Activated naive CD4-positive, alpha-beta T cell treated with anti-CD3 and anti-CD28 coated beads for 36 hours (primary cell): ENCODE data around the gene DDN. TPM values are rescaled to one million over a fixed set of nuclear protein-coding genes. Genes with fewer than 3 reads are reported as not detected.
A peak's percentile ranks its signal among the peaks of the same experiment; 100 is the strongest.

Source experiments
- CTCF ChIA-PET: fragments of 350-600 bp; sonication (Branson Sonifier 250); formaldehyde crosslinking; loops from one replicate; lab custom pipeline; 2021; ENCODE audit warnings: antibody characterized with exemption; lab: Charles Lee
- DNase-seq: peaks from one replicate; pipeline ENCODE4 v3.0.0-alpha.2; 2020
- H3K27ac Mint-ChIP-seq: one replicate; pipeline ENCODE4 v1.8.0; 2021; ENCODE audit warnings: mild to moderate bottlenecking, mixed read lengths
- H3K27me3 Mint-ChIP-seq: one replicate; pipeline ENCODE4 v1.8.0; 2021; ENCODE audit warnings: low read depth, mixed read lengths
- H3K36me3 Mint-ChIP-seq: one replicate; pipeline ENCODE4 v1.8.0; 2021; ENCODE audit warnings: low read depth, mixed read lengths
- H3K4me1 Mint-ChIP-seq: one replicate; pipeline ENCODE4 v1.8.0; 2021; ENCODE audit warnings: low read depth, mixed read lengths
- H3K4me3 Mint-ChIP-seq: one replicate; pipeline ENCODE4 v1.8.0; 2021; ENCODE audit warnings: mild to moderate bottlenecking, moderate library complexity, mixed read lengths
- H3K9me3 Mint-ChIP-seq: one replicate; pipeline ENCODE4 v1.8.0; 2021; ENCODE audit warnings: mixed read lengths
- intact Hi-C: fragments of 100-400 bp; cut with micrococcal nuclease; formaldehyde crosslinking; loops from one replicate; pipeline ENCODE4 v1.15.1; 2023
- total RNA-seq, 2 experiments: library from RNA; stranded (reverse); gene quantifications; one replicate each; pipeline ENCODE4 v1.2.3, GENCODE V29; 2021

The DDN gene
- total RNA-seq, 2 experiments from 2014 or later: 0.20 to 0.21 TPM

DNA sequence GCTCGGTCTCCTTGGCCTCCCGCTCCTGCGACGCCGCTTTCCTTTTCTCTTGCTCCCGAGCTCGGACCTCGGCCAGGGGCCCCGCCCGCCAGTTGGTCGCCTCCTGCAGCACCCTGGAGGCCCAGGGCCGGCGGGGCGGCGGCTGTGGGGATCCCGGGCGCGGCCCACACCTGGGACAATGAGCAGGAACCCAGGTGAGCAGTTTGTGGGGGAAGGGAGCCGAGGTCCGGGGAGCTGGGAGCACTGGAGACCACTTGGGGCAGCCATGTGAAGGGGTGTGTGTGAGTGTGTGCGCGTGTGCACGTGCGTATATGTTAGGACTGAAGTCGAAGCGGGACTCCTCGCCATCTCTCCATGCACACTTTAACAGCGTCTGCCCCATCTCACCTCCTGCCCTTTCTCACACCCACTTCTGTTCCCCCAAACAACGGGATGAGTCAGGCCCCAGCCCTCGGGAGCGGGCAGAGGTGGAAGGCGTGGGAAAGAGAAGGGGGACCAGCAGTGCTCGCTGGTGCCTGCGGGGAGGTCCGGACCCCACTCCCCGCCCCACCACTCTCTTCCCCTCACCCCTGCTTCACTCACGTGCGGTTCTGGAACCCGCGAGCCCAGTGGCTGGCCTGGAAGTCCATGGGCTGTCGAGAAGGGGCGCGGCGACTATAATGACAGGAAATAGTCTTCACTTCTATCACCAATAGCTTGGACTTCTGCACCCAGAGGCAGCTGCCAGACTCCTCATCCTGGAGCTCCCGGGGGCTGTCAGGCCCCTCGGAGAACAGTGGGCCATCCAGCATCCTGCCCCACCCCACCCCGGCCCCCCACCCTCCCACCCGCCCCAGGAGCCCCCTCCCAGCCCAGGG is 450 bp downstream of the DDN start:
- DNase-seq: peak; percentile 27
- no peak overlapping the region for H3K27ac Mint-ChIP-seq
- peak overlapping the region; percentile 61 for H3K4me3 Mint-ChIP-seq
- peaks cover 54% of the 10 kb centered on the region for H3K27me3 Mint-ChIP-seq
- intact Hi-C loops: no loop called here
- peaks cover 35% of the 10 kb centered on the region for H3K4me1 Mint-ChIP-seq
- CTCF ChIA-PET: interaction anchor here (1.1 to 16.3 kb wide), 10 partner anchors 17 to 133 kb away, joined by 3 to 223 read pairs (median 12); partner anchors contain the start of genes DHH, PRKAG1, TUBA1B and WNT1
- no peaks in the 10 kb centered on the region for H3K9me3 Mint-ChIP-seq
- peaks cover 27% of the 10 kb centered on the region for H3K36me3 Mint-ChIP-seq

DNA sequence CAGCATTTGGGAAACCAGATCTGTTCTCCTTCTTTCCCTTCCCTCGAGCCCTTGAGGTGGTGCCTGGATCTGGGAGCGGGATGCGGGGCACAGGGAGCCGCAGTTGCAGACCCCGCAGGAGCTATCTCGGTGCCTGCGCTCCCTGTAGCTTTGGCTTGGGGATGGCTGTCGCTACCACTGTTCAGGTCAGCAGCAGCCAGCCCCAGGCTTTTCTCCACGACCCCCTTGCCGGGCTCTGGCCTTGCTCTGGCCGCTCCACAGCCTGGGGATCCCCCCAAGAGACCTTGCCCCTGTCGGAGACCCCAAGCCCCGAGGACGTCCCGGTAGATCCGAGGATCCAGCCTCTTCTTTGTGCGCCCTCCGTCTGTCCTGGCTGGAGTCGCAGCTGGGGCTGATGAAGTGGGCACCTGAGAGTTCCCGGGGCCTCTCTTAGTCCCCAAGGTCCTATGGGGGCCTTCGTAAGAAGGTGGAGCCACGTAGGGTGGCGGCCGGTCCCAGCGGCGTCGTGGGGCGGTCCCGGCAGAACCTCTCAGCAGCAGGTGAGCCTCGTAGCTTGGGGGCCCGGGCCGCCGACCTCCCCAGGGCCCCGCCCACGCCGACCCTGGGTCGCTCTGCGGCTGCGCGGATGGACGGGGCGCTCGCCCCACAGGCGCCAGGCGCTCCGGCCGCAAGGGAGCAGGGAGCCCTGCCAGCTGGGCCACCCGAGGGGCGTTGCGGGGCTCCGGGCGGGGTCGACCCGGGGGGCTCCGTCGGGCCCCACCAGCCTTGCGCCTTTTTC is 1.3 kb downstream of the DDN start:
- peaks cover 58% of the 10 kb centered on the region for H3K27me3 Mint-ChIP-seq
- H3K9me3 Mint-ChIP-seq: no peaks in the 10 kb centered on the region
- H3K36me3 Mint-ChIP-seq: peaks cover 19% of the 10 kb centered on the region
- no peak for DNase-seq
- intact Hi-C loops: loop anchor here (2.0 kb wide), 2 partner anchors 45 to 59 kb away; no protein-coding TSS in a partner anchor
- H3K4me3 Mint-ChIP-seq: peak overlapping the region; percentile 50
- H3K27ac Mint-ChIP-seq: no peak overlapping the region
- CTCF ChIA-PET: interaction anchor here (0.7 to 16.3 kb wide), 19 partner anchors 16 to 141 kb away, joined by 3 to 223 read pairs (median 3); partner anchors contain the start of genes DHH, PRKAG1, TUBA1B and WNT1
- H3K4me1 Mint-ChIP-seq: peaks cover 35% of the 10 kb centered on the region

DNA sequence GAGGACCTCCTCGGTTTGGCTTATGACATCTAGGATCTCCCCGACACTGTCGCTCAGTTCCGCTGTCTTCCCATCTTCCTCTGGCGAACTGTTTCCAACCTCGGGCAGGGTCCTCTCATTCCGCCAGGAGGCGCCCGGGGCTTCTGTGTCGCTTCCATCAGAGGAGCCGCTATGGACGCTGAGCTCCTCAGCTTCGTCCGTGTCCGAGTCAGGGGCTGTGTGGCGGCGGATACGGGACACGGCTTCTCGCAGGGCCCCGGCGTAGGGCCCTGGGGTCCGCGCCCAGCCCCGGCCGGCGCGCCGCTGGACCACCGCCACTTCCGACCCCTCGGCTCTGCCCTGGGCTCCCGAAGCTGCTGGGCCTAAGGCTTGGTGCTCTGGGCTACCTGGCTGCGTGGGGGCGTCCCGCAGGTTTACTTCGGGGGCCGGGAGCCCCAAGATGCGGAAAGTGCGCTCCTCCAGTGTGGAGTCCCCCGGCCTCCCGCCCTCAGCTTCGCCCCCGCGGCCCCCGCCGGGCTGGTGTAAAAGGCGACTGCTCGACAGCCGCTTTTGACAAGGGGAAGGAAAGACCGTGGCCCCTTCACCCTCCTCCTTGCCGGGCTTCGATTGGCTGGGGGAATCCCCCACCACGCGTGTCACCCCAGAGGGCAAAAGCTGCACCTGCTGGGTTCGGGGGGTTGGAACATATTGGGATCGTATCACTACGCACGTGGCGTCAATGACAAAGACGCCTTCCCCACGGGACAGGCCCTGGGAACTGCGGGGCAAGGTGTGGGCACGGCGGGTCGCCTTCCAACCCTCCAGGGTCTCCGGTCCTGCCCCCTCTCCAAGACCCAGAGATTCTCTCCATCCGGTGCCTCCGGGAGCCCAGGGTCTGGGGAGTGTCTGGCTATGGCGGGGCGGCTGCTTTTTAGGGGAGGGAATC is 2.1 kb downstream of the DDN start:
- peaks cover 12% of the 10 kb centered on the region for H3K36me3 Mint-ChIP-seq
- H3K4me1 Mint-ChIP-seq: peaks cover 35% of the 10 kb centered on the region
- CTCF ChIA-PET: interaction anchor here (0.7 to 16.3 kb wide), 27 partner anchors 8 to 144 kb away, joined by 3 to 223 read pairs (median 3); partner anchors contain the start of genes DHH, PRKAG1, TUBA1B and WNT1
- H3K4me3 Mint-ChIP-seq: peak overlapping the region; percentile 50
- H3K27ac Mint-ChIP-seq: no peak overlapping the region
- H3K27me3 Mint-ChIP-seq: peaks cover 58% of the 10 kb centered on the region
- peak; percentile 81 for DNase-seq
- no peaks in the 10 kb centered on the region for H3K9me3 Mint-ChIP-seq
- intact Hi-C loops: loop anchor here (1.0 to 2.0 kb wide), 5 partner anchors 21 to 238 kb away; partner anchors contain the start of gene PRKAG1

DNA sequence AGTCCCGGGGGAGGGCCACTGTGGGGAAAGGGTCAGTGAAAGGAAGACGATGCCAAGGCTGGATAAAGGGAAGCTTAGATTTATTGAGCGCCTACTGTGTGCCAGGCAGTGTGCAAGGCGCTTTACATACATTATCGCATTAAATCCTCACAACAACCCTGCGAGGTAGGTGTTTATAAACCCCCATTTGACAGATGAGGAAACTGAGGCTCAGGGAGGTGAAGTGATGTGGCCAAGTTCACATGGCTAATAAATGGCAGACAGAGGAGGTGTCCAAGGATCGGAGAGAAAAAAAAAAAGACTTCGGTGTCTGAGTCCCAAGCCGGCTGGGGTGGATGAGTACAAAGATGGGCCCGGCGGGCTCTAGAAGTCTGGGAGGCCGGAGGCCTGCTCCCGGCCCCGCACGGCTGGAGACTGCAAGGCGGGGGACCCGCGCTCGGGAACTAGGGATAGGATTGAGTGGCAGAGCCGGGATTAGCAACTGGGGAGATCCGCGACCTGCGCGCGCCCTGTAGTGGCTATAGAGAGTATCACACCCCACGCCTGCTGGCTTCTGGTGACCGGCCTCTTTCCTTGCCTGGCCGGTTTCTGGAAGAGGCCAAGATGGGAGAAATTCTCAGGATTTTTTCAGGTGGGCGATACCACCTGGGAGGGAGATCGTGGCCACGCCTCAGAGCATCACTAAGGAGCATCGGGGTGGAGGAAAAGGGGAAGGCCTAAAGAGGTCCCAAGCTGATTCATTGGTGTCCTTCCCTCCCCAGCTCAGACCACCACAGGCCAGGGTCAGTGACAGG is 3.9 kb downstream of the DDN start:
- CTCF ChIA-PET: interaction anchor here (0.5 to 16.3 kb wide), 11 partner anchors 10 to 142 kb away, joined by 3 to 223 read pairs (median 5); partner anchors contain the start of genes ARF3, DDX23, DHH and FKBP11
- peak overlapping the region; percentile 10 for H3K4me3 Mint-ChIP-seq

DNA sequence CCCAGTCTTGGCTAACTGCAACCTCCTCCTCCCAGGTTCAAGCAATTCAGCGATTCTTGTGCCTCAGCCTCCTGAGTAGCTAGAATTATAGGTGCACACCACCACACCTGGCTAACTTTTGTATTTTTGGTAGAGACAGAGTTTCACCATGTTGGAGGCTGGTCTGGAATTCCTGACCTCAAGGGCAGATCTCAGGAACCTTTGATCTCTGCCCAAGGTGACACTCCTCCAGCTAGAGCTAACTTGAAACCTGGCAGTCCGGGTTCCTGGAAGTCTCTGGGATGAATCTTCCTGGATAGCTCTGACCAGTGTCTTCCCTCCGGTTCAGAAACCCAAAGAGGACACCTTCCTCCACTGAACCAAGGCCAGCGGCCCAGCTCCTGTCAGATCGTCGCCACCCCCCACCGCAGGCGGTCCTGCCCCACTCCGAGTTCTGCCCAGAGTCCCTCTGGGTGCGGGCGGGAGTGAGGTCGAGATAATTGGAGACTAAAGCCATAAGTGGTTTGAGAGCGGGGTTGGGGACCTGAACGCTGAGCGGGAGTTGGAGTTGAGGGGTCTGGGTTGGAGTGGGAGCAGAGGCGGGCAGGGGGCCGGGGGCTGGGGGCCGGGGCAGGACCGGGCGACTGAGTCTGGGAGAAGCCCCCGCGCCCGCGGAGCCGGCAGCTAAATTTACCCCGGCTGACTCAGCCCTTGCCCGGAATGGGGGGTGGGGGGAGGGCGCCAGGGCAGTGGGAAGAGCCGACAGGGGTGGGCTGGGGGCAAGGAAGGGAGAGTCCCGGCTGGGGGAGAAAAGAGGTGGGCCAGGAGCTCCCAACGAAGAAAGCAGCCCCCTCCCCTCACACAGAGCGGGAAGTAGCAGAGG is 4.7 kb downstream of the DDN start:
- Mint-ChIP-seq H3K4me3 (no peak overlapping the region), H3K27ac (no peak overlapping the region), H3K27me3 (peaks cover 48% of the 10 kb centered on the region), H3K9me3 (no peaks in the 10 kb centered on the region), H3K4me1 (peaks cover 25% of the 10 kb centered on the region), H3K36me3 (no peaks in the 10 kb centered on the region)
- no peak for DNase-seq
- CTCF ChIA-PET: interaction anchor here (1.2 to 16.3 kb wide), 5 partner anchors 12 to 142 kb away, joined by 3 to 223 read pairs (median 34); partner anchors contain the start of genes ARF3, DDX23, DHH and PRKAG1
- intact Hi-C loops: loop anchor here (1.0 to 2.0 kb wide), 2 partner anchors 14 to 90 kb away; a partner anchor contains a TSS

More for the DNA sequence above, 3.9 kb downstream of the DDN start:
- H3K4me1 Mint-ChIP-seq: peaks cover 33% of the 10 kb centered on the region
- DNase-seq: peak; percentile 69
- H3K36me3 Mint-ChIP-seq: peaks cover 1% of the 10 kb centered on the region
- intact Hi-C loops: loop anchor here (1.0 to 2.0 kb wide), 2 partner anchors 15 to 90 kb away; a partner anchor contains a TSS
- H3K27ac Mint-ChIP-seq: no peak overlapping the region
- H3K9me3 Mint-ChIP-seq: no peaks in the 10 kb centered on the region
- H3K27me3 Mint-ChIP-seq: peaks cover 54% of the 10 kb centered on the region

DNA sequence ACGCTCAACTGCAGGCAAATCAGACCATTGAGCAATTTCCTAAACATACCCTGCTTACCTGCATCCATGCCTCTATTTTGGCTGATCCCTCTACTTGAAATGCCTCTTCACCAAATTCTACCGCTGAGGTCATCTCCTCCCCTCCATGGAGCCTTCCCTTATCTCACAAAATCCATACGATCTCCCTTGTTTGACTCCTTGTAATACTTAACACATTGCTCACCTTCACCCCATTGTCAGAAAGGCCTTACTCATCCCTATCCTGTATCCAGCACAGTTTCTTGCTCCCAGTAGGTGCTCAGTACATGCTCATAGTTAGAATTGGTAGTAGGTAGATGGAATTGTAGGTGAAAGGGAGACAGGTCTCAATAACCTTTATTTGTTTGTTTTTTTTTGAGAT is 5.4 kb downstream of the DDN start:
- H3K27ac Mint-ChIP-seq: no peak overlapping the region
- peaks cover 50% of the 10 kb centered on the region for H3K27me3 Mint-ChIP-seq
- H3K9me3 Mint-ChIP-seq: no peaks in the 10 kb centered on the region
- CTCF ChIA-PET: interaction anchor here (1.2 to 16.3 kb wide), 3 partner anchors 12 to 141 kb away, joined by 3 to 223 read pairs (median 5); partner anchors contain the start of genes ARF3, DDX23 and WNT1
- no peaks in the 10 kb centered on the region for H3K36me3 Mint-ChIP-seq
- peaks cover 21% of the 10 kb centered on the region for H3K4me1 Mint-ChIP-seq
- DNase-seq: no peak
- intact Hi-C loops: loop anchor here (2.0 kb wide), 1 partner anchor 89 kb away; a partner anchor contains a TSS
- H3K4me3 Mint-ChIP-seq: no peak overlapping the region

DNA sequence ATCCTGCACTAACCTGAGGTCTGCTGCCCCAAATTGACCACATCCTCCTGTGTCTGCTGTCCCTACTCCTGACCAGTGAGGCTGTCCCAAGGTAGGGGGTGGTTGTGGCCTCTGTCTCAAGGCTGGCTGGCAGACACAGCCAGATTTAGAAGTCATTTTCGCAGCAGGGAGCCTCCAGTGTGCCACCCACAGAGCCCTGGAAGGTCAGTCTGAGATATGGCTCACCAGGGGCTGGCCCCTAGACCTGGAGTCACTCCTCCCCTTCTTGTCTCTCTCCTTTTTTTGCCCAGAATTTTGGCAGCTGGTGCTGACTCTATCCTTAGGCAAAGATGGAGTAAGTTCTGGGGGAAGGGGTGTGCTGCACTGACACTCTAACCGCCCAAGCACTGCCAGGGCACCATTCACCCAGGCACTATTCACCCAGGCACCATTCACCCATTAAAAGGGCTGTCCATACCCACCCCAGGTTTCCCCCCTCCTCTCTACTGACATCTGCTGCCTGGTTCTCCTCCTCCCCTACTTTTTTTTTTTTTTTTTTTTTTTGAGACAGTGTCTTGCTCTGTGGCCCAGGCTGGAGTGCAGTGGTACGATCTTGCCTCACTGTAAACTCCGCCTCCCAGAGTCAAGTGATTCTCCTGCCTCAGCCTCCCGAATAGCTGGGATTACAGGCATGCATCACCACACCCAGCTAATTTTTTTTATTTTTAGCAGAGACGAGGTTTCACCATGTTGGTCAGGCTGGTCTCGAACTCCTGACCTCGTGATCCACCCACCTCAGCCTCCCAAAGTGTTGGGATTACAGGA is 7.7 kb downstream of the DDN start:
- Mint-ChIP-seq H3K9me3 (no peaks in the 10 kb centered on the region), H3K4me1 (peaks cover 7% of the 10 kb centered on the region), H3K27ac (no peak overlapping the region), H3K4me3 (no peak overlapping the region), H3K36me3 (no peaks in the 10 kb centered on the region), H3K27me3 (peaks cover 46% of the 10 kb centered on the region)
- DNase-seq: no peak
- CTCF ChIA-PET: interaction anchor here (0.5 to 16.3 kb wide), 12 partner anchors 9 to 236 kb away, joined by 3 to 223 read pairs (median 4); partner anchors contain the start of genes ARF3, RHEBL1 and WNT1
- intact Hi-C loops: no loop called here

DNA sequence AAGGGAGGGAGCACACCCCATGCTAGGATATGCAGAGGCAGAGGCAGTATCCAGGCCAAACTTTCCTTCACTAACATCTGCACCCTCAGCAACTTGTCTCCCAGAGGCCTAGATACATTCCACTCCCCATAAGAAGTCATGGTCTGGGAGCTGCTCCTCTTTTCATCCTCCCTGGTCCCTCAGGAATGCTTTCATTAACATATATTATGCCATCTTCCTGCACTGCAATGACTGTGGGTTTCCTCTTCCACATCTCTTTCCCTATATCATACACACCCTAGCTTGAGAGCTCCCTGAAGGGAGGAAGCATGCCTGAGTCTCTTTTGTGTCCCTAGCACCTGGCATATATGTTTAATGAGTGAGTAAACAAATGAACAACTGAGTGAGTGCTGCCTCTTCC is 8.6 kb downstream of the DDN start:
- Mint-ChIP-seq H3K27ac (no peak overlapping the region), H3K9me3 (no peaks in the 10 kb centered on the region), H3K36me3 (no peaks in the 10 kb centered on the region), H3K4me1 (peaks cover 7% of the 10 kb centered on the region), H3K27me3 (peaks cover 38% of the 10 kb centered on the region), H3K4me3 (no peak overlapping the region)
- intact Hi-C loops: no loop called here
- CTCF ChIA-PET: interaction anchor here (0.6 to 1.5 kb wide), 6 partner anchors 33 to 541 kb away, joined by 3 to 5 read pairs (median 4); partner anchors contain the start of gene ARF3
- no peak for DNase-seq

DNA sequence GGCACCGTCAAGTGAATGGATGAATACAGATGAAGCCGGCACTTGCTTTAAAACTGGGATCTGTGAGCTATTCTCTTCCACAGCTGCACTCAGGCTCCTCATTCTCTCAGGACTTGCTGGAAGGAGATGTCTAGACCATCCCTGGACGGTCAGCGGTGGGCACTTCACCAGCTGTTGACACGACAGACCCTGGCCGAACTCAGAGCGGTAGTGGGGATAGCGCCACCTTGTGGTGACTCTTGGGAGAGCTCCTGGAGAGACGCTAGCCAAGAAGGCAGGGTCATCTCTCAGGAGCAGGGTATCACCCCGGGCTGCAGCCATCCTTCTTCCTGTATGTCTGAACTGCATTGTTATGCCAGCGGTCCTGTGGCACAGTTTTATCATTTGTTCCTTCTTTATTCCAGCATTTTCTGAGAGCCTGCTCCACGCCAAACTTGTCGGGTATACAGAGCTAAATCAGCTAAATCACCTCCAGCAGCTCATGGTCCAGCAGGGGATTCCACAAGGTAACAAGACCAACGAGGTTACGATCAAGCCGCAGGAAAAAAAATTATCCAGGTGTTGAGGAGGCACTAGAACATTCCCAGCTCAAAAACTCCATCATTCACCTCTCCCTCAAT is 11.0 kb downstream of the DDN start:
- H3K4me1 Mint-ChIP-seq: no peaks in the 10 kb centered on the region
- H3K9me3 Mint-ChIP-seq: no peaks in the 10 kb centered on the region
- no peaks in the 10 kb centered on the region for H3K36me3 Mint-ChIP-seq
- H3K27me3 Mint-ChIP-seq: peaks cover 22% of the 10 kb centered on the region
- CTCF ChIA-PET: interaction anchor here (0.6 to 13.9 kb wide), 58 partner anchors 10 to 196 kb away, joined by 3 to 223 read pairs (median 5); partner anchors contain the start of genes ARF3, DDN, DDX23 and DHH
- no peak overlapping the region for H3K4me3 Mint-ChIP-seq
- no peak overlapping the region for H3K27ac Mint-ChIP-seq
- DNase-seq: peak; percentile 84
- intact Hi-C loops: loop anchor here (1.0 to 2.0 kb wide), 2 partner anchors 52 to 135 kb away; partner anchors contain the start of gene DDX23
